HG03175 (cell line): ENCODE measurements around the gene STAC.
"Not testable (repeated sequence)": the region's sequence is repeated elsewhere in the genome, so short reads cannot be mapped to it uniquely, and the experiment has no call there.

Source experiments
- ATAC-seq: cut with Tn5 transposase; IDR thresholded peaks from one replicate; pipeline ENCODE4 v1.9.1; 2021; ENCODE audit warnings: mild to moderate bottlenecking, moderate library complexity; ENCODE audit not compliant: unreplicated experiment

The STAC gene

DNA sequence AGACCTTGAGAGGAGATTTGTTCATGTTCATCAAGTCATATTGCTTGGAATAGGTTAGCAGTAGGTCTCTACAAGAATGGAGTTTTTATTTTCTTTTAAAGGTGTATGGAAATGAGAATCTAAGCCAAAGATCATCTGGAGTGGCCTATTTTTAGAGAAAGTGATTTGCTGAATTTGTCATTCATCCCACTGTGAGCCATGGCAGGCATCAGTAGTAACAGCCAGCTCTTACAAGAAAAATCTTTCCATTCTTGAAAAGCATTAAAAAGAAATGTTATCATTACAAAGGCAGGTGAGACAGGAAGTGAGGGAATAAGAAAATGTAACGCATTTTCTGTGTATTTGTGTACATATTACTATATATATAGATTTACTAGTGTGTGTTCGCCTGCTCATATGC, 29.6 kb downstream of the STAC start:
- ATAC-seq: no peak

DNA sequence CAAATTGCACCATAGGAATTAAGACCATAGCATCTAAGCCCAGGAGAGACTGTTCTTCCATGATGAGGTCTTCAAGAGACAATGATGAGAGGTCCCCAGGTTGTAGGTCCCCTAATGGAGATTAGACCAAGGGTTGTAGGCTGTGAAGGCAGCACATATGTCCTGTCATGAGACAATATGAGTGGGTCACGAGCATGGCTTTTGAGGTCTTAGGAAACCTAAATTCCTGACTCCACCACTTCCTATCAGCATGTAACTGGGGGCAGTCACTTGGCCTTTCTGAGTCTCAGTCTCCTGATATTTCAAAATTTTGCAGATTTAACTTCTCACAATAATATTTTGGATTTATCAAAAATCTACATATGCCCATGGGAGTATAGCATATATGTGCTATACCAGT, 31.3 kb downstream of the STAC start:
- no peak for ATAC-seq

DNA sequence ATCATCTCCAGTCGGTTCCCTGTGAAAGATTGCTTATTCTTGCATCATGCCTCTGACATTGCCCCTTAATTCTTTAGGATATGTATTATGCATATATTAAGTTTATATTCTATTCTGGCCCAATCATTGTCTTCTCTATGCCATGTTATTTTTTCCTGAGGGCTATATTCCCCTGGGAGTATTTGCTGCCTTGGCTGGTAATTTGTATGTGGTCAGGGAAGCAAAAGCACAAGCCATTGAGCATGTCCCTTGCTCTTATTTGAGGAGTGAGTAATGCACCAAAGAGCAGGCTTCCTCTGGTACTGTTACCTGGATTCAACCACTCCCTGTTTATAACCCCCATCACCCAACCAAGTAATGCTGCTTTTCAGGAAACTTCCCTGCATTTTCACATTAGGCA, 36.3 kb downstream of the STAC start:
- no peak for ATAC-seq

DNA sequence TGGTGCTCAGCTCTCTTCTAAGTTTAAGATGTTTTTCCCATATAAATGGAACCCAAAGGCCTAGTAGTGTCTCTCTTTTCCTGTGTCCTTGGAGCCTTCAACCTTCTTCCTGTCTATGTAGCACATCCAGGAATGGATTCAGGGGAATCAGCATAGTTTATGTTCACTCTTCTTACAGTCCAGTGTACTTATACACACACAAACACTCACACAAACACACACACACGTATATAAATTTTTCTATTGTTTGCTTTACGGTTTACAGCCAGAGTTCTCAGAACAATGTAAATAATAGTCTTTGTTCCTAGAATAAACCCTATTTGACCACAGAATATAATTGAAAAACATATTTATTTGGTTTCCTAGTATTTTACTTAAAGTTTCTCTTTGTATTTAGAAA, 36.9 kb downstream of the STAC start:
- ATAC-seq: no peak

DNA sequence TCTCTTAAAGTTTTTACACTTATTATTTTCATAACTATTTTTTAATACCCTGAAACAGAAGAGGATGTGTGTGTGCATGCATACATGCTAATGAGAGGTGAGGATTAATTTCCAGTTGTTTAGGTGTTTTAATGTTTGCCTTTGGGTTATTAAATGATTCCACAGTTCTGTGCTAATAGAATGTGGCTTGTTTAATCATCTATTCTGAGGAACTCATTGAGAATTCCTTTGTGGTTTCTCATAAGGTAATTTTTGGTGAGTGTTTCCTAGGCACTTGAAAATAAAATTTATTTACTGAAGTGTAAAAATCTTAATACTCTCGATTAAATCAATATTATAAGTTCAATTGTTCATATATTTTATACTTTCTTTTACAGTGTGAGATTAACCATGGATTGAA, 38.0 kb downstream of the STAC start:
- ATAC-seq: no peak

DNA sequence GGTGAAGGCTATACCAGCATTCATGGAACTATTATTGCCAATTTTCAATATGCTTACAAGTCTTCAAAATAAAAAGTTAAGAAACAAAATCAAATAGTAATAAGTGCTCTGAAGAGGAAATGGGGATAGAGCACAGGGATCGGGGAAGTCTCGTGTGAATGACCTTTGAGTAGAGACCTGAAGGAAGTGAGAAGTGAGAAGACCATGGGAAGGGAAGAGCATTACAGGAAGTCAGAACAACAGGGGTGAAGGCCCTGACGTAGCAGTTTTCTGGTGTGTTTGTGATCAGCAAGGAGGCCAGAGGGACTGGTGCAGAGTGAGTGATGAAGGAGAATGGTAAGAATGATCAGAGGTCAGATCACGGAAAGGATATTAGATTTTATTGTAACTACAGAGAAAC, 48.1 kb downstream of the STAC start:
- ATAC-seq: no peak

DNA sequence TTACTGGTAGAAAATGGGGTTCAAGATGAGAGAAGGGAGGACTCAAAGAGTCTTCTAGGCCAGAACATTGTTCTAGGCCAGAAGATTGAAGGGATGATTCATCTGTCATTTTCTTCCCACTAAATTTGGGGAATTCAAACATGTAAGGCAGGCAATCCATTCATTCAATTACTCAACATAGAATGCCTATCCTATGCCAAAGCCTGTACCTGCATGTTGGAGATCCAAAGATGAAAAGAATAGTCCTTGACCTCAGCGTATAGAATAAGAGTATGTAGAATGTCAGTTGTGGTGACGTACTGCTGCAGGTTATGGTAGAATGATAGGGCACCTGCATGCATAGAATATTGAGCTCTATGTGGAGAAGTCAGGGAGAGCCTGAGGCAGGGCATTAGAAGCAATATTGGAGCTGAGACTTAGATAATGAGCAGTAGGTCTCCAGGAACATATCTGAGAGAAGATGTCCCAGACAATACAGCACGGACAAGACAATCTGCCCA, 49.7 kb downstream of the STAC start:
- no peak for ATAC-seq

DNA sequence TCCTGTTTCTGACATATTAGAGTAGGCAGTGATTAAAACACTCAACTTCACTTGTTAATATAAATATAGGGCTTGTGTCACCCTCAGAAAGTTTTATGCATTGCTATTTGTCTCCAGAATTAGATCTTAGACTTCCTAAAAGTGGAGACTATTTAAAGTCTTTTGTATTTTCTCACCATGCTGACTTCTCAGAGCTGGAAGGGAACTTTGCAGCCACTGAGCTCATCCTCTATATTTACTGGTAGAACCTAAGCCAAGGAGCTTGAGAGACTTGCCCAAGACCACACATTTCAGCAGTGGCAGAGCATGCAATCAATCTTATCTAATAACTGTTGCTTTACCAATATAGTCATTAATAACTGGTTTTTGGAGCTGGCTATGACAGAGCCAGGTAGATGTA, 53.2 kb downstream of the STAC start:
- no peak for ATAC-seq

DNA sequence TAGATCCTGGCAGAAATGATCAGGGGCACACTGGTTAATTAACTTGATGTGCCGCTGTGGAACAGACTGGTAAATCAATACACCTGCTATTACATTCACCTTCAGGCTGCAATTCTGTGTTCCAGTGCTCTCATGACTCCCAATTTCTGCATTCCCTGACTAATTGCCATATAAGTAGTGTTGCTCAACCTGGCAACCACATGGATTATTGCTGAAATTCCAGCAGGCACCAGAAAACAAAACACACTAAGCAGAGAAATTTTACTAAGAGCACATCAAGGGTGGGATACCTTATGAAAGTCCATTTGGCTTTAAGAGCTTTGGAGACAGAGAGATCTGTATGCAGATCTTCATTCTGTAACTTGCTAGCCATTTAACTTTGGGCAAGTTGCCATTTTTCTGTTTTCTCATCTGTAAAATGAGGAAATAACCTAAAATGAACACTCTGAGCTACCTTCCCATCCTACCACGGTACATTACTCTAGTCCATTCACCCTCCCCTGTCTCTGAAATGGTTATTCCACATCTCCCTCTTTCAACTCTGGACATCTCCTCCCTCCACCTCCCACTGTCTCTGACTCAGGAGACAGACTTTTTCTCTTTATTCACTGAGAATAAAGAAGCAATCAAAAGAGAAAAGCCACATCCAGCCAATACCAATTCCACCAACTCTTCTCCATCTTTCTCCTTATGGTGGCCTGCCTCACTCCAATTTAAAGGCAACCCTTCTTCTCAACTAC, 54.6 kb downstream of the STAC start:
- ATAC-seq: no peak

DNA sequence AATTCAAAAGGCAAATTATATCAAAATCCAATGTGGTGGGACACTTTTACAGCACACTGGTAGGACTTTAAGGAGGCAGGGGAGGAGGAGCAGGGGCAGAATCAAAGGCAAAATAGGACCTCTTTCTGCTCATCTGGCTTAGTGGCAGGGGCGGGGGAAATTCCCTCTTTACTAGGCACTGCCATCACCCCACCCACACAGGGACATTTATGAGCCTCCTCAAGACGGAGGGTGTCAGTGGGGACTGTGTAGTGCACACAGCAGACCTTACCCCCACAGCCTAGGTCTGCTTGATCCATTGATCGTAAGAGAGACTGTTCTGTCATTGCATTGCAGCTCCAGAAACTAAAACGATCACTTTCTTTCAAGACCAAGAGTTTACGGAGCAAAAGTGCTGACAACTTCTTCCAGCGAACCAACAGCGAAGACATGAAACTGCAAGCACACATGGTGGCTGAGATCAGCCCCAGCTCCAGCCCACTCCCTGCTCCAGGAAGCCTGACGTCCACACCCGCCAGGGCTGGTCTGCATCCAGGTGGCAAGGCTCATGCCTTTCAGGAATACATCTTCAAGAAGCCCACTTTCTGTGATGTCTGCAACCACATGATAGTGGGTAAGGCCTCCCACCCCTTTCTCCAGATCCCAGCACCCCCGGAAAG, 62.9 kb downstream of the STAC start:
- ATAC-seq: no peak

DNA sequence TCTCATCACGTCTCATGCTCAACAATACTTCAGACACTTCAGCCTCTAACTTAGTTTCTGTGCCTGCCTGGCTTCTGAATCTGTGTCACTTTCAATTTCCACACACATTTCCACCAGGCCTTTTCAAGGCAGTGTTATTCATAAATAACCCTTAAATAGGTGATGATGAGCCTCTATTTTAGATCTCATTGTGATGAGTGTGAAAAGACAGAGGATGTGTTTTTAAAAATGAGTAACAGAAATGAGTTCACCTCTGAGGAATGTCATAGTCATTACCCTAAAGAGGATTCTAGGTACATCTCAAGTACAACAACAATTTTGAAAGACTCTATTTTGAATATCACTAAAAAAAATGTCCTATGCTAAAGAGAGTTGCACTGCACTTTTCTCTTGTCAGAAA, 64.6 kb downstream of the STAC start:
- no peak for ATAC-seq

DNA sequence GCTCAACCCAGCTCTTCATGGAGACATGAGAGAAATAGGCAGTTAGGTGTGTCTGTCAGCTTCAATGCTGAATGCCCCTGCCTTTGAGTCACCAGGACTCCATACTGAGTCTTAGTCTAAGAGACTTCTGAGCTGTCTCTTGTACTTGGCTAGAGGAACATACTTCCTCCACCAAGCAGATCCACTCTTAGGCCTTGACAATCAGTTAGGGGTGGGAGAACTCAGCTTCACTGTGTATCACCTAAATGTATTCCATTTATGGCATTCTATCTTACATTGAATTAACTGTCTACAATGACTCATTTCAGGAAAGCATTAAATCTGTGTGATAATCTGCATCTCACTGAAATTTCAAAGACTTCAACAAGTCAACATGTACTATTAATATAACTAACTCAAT, 66.0 kb downstream of the STAC start:
- no peak for ATAC-seq

DNA sequence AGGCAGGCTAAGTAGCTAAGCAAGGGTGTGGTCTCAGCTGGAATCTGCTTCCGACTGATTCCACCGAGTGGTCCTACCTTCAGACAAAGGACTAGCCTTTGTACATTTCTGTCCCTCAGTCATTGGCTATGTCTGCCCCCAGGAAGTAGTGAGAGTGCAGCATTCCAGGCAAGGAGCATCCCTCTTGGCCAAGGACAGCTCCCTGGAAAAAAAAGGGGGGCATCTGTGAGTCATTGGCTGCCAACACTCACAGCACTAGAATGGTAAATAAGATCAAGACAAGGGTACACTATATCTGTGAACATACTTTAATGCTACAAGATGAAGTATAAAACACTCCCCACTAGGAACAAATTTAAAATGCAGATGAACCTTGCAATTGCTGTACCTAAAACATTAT, 66.8 kb downstream of the STAC start:
- no peak for ATAC-seq

DNA sequence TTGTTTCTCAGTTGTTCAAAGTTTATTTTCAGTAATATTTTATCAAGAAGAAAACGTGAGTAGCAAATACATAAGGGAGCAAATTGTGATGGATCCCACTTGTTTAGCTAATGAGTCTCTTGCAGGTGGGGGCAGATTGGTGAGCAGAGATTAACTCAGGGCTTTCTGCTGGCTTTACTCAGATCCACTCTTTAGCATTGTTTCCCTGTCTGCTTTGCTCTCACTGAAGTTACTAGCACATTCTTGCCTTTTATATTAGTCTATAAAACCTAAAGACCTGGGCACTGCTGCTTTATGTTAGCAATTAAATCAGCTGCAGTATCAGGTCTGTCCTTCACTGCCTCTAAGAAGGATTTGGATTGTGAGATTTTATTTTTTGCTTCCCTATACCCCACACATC, 71.5 kb downstream of the STAC start:
- ATAC-seq: no peak

DNA sequence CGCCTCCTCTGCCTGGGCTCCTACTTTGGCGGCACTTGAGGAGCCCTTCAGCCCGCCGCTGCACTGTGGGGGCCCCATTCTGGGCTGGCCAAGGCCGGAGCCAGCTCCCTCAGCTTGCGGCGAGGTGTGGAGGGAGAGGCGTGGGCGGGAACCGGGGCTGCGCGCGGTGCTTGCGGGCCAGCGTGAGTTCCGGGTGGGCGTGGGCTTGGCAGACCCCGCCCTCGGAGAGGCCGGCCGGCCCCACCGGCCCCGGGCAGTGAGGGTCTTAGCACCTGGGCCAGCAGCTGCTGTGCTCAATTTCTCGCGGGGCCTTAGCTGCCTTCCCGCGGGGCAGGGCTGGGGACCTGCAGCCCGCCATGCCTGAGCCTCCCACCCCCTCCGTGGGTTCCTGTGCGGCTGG, 72.9 kb downstream of the STAC start:
- not testable (repeated sequence) for ATAC-seq

DNA sequence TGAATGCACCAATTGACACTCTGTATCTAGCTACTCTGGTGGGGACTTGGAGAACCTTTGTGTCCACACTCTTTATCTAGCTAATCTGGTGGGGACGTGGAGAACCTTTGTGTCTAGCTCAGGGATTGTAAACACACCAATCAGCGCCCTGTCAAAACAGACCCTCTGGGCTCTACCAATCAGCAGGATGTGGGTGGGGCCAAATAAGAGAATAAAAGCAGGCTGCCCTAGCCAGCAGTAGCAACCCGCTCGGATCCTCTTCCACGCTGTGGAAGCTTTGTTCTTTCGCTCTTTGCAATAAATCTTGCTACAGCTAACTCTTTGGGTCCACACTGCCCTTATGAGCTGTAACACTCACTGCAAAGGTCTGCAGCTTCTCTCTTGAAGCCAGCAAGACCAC, 73.6 kb downstream of the STAC start:
- ATAC-seq: not testable (repeated sequence)

DNA sequence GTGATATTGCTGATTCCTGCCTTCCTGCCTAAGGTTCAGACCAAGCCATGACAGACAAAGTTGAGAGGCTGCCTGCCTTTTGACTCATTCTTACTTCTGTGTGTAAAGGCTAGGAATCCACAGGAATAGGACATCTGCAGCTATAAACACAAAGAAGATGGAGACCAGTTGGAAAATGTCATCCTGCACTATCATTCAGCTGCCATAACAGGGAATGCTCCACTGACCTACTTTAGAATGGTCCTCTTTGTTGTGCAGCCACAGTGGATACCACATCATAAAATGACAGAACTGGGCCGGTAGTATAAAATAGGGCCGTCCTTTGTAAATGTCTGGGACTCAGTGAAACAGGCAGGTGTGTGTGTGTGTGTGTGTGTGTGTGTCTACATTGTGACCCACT, 75.1 kb downstream of the STAC start:
- ATAC-seq: no peak

DNA sequence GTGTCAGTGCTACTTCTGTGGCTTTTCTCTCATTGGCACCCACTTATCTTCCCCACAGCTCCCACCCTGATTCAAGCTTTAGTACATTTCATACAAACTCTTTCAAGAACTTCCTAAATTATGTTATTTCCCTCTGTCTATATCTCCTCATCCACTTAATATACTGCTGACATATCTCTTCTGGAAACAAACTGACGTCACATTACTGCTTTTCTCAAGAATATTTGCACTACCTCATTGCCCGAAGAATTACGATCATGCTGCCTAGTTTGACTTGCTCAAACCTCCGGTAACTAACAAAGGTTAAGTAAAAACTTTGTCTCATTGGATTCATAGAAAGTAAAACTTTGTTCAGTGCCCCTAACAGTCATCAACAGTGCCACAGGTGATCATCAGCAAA, 76.5 kb downstream of the STAC start:
- ATAC-seq: no peak

DNA sequence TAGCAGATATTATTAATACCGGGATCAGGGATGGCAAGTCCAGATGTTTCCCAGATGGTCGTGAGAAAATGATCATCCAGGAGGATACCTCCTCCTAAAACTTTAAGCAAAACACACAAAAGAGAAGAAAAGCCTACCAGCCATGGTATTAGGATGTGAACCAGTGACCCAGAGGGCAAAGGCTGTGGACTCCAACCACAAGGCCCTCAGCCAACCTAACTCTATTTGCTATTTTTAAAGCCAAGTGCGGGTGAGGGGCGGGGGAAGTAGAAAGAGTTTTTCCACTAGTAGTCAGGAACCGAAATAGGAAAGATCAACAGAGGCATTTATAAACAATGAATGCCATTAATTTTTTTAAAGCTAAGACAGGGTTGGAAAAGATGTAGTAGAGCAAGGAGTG, 77.4 kb downstream of the STAC start:
- no peak for ATAC-seq

DNA sequence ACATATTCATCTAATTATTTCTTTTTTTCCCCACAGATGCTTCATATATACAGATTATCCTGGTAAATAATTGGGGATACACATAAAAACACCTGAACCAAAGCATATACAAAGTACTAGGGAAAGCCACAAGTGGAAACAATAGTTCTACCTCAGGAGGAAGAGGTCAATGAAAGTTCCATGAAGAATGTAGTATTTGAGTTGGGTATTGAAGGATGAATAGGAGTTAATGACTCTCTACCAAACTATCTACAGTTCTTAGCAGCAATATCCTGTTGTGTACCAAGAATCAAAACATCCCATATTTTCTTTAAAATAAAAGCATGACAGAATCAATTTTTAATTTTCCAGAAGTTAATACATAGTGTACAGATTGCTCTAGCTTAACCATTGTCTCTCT, 78.9 kb downstream of the STAC start:
- ATAC-seq: no peak

DNA sequence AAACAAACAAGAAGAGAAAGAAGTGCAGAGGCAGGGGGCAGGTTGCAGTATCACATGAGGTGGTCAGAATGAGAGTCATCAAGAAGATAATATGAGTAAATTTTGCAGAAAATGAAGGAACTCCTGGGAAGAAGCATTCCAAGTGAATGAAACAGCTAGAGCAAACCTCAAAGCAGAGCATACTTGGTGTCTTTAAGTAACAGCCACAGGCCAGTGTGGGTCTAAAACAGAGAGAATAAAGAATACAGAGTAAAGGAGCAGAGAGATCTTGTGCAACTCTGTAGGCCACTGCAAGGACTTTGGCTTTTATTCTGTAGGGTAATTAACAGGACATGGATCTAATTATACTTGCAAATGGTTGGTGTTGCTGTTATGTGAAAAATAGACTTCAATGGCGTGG, 81.3 kb downstream of the STAC start:
- no peak for ATAC-seq

DNA sequence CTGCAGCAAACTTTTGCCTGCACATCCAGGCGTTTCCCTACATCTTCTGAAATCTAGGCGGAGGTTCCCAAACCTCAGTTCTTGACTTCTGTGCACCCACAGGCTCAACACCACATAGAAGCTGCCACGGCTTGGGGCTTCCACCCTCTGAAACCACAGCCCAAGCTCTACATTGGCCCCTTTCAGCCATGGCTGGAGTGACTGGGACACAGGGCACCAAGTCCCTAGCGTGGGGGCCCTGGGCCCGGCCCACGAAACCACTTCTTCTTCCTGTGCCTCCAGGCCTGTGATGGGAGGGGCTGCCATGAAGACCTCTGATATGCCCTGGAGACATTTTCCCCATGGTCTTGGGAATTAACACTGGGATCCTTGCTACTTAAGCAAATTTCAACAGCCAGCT, 91.7 kb downstream of the STAC start:
- ATAC-seq: not testable (repeated sequence)

DNA sequence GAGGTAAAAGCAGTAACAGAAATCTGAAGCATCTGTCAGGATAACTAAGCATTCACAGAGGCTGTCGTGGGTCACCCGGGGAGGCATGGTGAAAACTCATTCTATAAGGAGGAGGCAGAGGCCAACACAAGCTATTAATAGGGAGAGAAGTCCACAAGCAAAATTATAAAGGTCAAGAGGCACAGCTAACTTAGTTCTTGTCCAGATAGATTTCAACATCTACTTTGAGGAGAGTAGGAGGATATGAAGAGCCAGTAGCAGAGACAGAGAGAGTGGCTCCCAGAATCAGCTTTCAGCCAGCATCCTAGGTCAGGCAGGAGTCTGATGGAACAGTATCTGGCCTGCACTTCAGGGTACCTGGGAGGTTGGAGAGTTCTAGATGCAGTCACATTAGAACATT, 95.3 kb downstream of the STAC start:
- no peak for ATAC-seq
